NCI-H526 (cell line): Measurements from ENCODE around the gene DPP10.
A peak's percentile ranks its signal among the peaks of the same experiment; 100 is the strongest.

Experiments used
- DNase-seq, 2 experiments: peaks; one replicate each; lab custom pipeline; 2025; lab: John Stamatoyannopoulos, UW

DPP10 gene

DNA sequence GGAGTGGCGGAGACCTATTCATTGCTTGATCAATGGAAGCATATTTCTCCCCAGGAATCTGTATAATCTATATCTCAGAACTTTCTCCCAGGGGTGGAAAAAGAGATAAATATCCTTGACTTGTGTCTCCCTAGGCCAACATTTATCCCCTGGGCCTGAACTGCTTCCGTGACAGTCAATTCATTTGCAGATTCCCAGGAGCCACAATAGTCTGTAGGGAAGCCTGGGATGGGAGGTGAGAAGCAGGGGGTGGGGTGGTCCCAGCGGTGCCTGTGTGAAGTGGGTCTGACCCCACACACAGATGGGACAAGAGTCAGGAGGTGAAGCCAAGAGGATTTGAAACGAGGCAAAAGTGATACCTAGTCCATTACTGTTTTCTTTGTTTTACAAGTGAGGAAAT is 166.8 kb downstream of the DPP10 start:
- DNase-seq = no peak

DNA sequence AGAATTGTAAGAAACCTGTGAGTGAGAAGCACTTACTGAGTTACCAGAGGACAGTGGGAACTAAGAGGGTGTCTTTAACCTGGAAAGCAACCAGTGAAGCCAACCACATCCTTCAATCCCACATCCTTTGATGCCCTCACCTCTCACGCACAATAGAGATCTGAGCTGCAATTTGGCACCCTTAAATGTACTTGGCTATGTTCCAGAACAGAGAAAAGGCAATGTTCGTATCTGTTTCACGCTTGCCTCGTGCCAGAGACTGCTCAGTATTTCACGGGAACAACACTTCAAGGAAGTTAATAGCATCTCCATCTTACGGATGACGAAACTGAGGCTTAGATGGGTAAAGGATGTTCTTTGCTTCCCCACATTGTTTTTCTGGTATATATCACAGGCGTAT is 167.4 kb downstream of the DPP10 start:
- no peak for DNase-seq

DNA sequence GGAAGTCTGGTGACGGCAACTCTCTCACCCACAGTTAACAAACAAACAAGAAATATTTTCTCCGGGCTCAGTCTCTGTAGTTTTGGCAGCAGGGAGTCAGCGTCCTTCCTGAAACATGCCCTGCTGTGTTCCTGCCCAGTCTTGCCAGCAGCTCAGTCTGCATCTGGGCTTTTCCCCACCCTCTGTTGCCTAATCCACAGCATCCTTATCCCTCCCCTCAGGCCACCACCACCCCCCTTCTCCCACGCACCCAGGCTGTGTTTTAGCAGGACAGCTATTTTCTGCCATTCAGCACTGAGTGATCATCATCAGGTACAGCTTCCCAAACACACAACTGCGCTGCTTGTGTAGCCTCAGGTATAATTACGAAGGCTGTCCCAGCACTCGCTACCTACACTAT is 168.2 kb downstream of the DPP10 start:
- DNase-seq = no peak

DNA sequence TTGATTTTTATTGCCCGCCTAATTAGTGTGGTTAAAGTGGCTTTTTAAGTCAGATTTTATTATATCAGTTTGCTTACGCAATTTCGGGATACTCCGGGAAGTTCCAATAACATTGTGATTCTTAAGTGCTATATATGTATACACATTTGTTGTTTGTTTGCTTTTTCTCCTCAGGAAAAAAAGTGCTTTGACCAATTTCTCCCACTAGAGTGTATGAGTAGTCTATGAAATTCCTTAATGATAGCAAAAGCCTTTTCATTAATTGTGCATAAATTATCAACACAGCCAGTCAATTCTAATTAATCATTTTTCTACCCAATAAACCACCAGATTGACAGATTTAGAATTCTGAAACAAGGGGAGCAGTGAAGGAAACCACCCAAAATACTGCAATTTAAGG is 172.2 kb downstream of the DPP10 start:
- DNase-seq = no peak

DNA sequence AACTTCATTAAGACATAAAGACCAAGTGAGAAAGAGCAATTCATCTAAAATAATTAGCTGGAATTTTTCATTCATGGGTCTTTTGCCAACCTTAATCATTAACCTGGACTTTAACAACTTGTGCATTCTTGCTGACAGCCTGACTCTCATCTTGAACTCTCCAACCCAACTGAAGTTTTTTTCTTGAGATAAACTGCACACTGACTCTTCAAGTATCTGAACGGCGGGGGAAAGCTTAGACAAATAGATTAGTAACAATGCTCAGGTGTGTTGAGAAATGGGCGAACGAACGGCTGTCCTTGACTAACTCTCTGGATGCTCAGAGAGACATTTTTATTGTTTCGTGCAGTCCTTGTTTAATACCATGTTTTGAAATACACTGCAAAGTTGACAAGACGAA is 186.0 kb downstream of the DPP10 start:
- no peak for DNase-seq

DNA sequence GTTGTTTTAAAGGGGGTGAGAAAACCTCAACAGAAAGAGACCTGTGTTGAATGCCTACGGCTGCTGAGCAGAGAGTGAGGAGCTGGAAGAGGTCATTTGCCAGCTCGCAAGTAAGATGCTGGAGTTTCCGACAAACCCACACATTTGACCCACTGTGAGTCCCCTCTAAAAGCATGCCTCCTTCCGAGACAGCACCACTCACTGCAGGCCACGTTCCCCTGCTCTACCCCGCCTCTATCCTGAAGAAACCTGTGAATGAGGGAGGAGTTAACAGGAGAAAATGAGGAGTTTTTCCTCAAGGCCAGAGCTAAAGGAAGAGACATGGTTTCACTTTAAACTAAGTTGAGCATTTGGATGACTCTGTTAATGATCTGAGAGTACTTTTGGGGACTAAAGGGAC is 188.7 kb downstream of the DPP10 start:
- DNase-seq = no peak

DNA sequence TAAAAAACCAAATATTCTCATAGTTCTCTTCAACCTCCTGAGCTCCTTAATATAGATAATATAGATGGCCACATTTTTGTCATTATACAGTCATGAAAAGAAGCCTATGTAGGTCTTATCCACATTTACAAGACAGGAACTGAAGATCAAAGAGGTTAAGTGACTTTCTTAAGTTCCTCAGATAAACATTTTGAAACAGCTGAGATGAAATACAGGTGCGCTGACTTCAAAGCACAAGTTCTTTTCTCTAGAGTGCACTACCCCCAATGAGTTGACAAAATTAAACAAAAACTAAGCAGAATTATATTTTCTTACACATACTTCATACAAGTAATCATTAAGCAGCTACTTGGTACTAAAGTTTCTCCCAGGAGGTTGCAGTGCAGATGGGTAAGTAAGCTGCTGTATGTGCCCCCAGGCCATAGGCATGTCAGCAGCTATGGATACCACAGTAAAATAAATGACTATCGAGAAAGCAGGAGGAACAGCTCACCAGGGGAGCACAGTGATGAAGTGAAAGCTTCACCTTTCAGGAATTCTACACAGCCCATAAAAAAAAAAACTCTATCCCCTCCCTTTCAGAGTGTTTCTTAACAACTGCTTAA is 199.8 kb downstream of the DPP10 start:
- no peak for DNase-seq

DNA sequence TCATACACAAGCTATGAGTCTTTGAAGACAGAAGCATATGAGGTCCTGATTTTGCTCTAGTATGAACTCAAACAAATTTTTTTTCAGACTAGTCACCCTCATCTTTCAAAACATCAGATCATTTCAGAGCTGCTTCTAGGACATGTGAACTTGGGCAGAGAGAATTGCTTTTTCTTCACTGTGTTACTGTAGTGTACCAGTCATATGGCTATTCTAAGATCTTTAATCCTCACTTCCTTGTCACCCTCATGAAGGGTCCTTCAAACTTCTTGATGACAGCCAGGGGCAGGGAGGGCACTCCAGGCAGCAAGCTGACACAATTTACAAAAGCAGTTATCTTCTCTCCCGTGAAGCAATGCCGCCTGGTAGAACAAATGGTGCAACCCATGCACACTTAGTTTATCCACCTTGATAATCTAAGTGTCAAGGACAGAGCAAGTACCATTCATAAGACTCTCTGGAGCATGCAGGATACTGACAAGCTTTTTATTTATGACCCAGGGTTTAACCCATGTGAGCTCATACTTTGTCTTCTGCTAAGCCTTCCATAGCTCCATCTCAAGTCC is 200.6 kb downstream of the DPP10 start:
- no peak for DNase-seq

DNA sequence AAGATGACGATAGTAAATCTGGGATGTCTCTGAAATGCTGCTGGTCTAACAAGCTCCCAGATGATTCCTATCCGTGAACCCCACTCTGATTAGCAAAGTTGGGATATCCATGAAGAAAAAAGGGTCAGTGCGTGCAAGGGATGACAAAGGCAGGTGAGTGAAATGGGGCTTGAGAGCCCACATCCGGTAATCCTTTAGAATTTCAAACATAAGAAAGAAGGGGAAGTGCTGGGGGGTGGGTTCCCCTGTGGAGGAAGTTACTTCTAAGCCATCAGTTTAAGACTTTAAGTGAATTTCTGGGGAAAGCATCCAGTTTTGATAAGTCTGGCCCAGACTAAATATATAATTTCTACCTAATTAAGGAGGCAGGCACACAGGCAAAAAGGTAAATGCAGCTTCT is 209.5 kb downstream of the DPP10 start:
- DNase-seq = no peak

DNA sequence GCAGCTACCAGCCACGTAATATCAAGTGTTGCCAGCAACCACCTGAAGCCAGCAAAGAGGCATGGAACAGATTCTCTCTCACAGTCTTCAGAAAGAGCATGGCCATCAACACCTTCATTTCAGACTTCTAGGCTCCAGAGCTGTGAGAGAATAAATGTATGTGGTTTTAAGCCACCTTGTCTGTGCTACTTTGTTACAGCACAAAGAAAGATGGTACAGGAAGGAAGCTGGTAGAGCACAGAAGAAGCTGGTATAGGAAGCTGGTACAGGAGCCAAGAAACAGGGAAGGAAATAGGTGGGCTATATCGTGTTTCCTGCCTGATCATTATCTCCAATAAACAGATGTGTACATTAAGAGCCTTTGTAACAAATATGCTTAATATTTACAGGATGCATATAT is 217.4 kb downstream of the DPP10 start:
- DNase-seq = no peak

DNA sequence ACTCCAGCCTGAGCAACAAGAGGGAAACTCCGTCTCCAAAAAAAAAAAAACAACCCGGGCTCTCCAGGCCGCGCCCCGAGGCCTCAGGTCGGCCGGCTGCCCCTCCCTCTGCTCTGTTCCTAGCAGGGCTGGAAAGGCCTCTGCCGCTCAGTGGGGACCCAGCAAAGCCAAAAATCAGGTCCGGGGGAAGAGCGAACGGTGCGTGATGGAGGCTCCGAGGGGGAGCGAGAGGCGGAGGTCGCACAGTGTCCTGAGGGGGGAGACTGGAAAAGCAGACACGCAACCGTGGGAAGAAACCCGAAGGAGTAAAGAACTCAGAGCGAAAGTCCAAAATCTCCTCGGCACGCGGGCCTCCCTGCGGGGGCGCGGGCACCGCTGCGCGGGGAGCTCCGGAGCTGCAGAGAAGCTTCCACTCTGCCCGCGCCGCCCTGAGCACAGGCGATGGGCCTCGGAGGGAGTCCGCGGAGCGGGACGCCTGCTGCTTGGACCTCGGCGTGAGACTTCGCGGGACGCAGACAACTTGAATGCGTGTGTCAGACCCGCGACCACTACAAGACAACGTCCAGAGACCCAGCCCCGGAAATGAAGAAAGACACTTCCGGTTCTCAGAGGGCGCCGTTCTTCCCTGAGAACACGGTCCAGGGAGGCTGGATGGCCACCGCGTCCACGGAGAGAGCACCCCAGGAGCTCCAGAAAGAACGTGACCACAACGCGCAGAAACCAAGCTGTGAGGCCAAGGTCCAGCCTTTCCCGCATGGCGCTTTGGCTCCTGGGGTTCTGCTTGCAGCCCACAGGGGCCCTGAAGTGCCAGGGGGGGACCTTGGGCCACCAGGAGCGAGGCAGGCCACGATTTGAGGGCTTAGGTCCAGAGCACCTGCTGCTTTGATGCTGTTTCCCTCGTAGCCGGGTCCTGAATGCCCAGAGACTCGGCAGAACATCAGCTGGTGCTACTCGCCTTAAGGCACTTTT is 219.8 kb downstream of the DPP10 start:
- no peak for DNase-seq

DNA sequence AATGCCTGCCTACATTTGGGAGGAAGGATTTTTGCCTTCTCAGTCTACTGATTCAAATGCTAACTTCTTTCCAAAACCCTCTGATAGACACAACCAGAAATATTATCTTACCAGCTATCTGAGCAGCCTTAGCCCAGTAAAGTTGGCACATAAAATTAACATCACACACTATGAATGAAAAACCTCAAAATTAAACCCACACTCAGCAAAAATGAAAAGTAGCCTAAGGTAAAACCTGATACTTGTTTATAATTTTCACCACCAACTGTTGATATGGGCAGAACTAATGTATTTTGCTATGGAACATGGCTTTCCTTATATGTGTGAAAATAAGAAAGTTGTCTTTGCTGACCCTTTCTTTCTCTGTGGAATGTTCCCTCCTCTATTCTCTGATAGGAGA is 226.0 kb downstream of the DPP10 start:
- no peak for DNase-seq

DNA sequence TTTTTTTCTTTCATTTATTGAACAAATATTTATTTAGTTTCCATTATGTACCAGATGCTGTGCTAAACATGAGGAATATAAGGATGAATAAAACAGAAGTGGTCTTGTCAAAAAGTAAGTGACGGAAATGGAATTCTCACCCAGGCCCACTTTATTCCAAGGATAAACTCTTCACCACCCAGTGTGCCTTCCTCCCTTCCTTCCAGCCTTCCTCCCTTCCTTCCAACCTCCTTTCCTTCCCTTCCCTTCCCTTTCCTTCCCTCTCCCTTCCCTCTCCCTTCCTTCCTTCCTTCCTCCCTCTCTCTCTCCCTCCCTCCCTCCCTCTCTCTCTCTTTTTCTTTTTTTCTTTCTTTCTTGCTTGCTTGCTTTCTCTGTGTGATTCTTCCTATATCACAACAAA is 240.8 kb downstream of the DPP10 start:
- DNase-seq = no peak

DNA sequence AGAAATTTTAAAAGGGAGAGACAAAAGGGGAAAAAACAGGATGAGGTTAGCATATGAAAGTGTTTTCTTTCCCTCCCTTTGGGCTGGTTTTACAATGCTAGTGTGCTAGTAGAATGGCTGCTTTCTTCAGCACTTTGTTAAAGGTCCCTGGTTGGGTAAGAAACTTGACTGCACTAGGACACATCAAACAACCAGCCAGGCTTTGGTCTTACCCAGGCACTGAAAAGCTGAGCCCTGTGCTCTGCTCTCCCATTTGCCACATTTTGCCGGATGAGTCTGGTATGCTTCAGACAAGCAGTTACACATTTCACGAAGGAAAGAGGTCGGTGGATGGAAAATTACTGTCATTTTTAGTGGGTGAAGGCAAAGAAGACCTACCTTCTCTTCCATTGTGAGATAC is 242.0 kb downstream of the DPP10 start:
- DNase-seq = no peak

DNA sequence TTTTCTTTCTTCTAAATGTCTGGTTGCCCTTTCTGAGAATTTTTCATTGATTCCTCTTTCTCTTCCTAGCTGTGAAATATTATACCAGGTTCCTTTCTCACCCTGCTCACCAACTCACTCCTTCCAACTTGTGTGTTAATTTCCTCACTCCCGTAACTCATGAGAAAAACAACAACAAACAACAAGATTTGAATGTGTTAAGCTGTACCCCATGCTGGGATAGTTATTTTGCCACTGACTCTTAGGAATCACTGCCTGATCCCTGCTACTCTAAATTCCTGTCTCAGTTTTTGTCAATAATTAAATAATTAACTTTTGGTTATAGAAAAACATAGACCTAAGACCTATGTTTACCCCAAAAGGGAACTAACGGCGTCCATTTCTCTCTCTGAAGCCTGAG is 242.7 kb downstream of the DPP10 start:
- DNase-seq = no peak

DNA sequence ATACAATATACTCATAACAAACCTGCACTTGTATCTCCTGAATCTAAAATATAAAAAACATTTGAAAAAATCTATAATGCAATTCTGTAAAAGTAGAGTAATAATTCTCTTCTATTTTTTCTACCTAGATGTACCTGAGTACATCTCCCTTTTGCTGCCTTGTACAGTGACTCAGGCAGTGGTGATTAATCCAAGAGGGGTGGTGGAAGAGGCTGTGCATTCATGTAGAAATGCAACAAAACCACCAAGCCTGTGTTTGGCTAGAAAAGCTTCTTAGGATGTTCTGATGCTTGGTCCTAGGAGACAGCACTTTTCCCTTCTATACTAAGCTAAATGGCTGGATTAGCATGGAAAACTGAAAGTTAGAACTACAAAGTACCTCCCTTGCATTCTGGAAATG is 245.8 kb downstream of the DPP10 start:
- DNase-seq = no peak

DNA sequence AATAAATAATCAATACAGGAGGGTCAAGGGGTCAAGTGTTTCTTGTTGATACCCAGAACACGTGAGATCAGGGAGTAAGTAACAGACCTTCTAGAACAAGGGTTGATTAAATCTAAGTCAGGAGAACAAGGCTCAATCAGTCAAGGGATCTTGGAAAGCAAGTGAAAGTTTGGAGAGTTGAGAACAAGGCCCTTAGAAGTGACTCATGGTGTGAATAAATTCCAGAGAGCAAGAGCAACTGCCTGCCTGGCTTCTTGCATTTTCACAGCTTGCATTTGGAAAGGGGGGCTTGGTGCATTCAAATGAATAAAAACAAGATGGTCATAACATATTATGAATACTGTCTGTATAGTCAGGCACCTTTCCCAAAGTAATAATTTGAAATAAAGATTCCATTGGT is 256.1 kb downstream of the DPP10 start:
- DNase-seq = no peak

DNA sequence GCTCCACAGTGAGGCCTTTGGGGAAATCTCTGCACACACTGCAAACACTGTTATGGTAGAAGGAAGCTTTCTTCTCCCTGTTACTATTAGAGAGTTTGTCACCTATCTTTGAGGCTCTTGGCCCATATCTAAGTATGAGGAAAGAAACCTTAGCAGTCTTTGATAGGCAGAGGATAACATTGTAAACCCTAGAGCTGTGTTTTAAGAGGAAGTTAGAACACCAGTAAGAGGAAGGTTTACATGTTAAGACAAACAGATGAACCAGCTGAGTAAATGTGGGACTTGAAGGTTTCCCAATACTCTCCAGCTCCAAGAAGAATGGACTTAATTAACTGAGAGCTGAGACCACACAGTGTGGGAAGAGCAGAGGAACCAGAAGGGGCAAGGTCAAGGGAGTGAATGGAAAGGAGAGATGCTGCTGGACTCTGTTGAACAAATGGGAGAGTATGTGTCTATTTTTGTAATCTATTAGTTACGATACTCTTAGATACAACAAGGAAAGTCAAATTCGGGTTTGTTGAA is 257.0 kb downstream of the DPP10 start:
- no peak for DNase-seq

DNA sequence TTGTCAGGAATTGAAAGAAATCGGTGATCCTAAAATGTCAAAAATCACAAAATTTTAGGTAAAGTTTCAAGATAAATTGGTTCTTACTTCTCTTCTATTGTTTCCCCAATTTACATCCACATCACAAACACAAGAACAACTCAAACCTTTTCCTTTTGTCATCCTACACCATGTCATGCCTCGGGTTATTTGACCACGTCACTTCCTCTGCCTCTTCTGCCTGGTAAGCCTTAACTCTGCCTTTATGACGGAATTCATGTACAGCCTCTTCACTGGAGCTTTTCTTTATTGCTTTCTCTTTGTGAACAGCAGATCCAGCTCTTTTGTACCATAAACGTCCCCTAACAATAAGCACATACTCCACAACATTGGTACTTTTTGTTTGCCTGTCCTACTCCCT is 258.0 kb downstream of the DPP10 start:
- DNase-seq = no peak

DNA sequence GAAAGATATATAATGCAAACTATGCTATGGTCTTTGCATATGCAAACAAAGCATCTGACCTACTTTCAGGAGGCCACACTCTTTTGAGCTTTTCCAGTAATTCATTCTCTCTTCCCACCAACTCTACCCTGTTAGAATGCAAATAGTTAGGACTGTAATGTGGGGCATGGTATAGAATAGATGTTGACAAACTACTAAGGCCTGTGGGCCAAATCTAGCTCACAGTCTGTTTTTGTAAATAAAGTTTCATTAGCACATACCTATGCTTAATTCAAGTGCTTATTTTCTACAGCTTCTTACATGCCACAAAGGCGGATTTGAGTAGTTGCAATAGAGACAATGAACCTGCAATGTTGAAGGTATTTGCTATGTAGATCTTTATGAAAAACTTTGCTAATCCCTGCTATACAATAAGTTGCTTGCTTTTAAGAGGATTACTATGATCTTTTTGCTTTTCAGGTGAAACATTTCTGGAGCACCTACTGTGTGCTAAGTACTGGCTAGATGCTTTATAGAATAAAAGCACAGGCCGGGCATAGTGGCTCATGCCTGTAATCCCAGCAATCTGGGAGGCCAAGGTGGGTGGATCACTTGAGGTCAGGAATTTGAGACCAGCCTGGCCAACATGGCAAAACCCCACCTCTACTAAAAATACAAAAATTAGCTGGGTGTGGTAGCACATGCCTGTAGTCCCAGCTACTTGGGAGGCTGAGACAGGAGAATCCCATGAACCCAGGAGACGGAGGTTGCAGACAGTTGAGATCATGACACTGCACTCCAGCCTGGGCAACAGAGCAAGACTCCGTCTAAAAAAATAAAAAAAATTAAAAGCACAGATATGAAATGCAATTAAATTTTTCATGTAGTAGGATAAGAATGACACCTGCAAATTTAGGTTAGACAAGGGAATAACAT is 267.8 kb downstream of the DPP10 start:
- peak; percentile 10 to 35 for DNase-seq

DNA sequence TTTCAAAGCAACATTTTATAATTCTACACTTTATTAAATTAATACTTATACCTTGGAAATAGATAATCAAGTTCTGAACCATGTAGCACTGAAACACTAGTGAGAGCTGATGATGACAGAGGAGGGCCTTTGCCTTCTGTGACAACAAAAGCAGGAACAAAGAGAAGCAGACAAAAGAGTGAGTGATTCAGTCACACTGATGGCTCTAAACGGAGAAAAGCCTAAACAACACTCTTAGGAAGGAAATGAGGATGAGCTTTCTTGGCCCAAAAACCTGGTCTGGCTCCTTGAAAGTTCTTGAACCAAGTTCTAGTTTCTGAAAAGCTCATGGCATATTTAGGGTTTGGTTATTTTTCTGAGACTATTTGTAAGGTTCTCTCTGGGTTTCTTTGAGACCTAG is 271.9 kb downstream of the DPP10 start:
- no peak for DNase-seq

DNA sequence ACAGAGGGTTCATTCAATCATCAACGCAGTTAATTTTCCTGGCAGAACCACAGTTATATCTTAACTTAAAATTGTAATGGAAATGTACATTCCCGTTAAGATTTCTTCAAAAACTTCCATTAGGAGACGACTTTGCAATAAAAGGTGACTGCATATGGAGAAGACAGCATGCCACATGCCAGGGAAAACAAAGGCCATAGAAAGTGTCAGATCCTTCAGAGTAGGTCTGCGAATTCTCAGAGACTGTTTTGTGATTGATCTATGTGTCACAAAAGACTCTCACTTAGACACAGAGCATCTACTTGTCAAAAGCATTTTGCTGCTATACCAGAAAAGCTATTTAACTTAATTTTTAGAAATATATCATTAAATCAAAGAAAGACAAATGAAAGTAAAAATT is 274.6 kb downstream of the DPP10 start:
- no peak for DNase-seq
